WTC11 (cell line): ENCODE measurements around the gene EEA1. TPM values are rescaled to one million over a fixed set of nuclear protein-coding genes. Genes with fewer than 3 reads are reported as not detected.

Experiments
- ATF1 ChIP-seq: sonication (generic); formaldehyde crosslinking; IDR thresholded peaks from 2 replicates; pipeline ENCODE4 v1.8.1; 2023; ENCODE audit warnings: mild to moderate bottlenecking, moderate library complexity, missing genetic modification reagents
- CBFB ChIP-seq: sonication (generic); formaldehyde crosslinking; IDR thresholded peaks from 2 replicates; pipeline ENCODE4 v1.8.1; 2022; ENCODE audit warnings: mild to moderate bottlenecking, low read depth, missing genetic modification reagents
- CREM ChIP-seq: sonication (generic); formaldehyde crosslinking; IDR thresholded peaks from 2 replicates; pipeline ENCODE4 v1.8.1; 2022; ENCODE audit warnings: mild to moderate bottlenecking, missing genetic modification reagents, moderate library complexity
- CTCF ChIP-seq: fragments of 200-600 bp; IDR thresholded peaks from 2 replicates; pipeline ENCODE4 v1.8.0; 2022; ENCODE audit warnings: antibody characterized with exemption
- E2F4 ChIP-seq: sonication (generic); formaldehyde crosslinking; IDR thresholded peaks from 2 replicates; pipeline ENCODE4 v1.8.1; 2022; ENCODE audit warnings: low read depth, mild to moderate bottlenecking, moderate library complexity, missing genetic modification reagents, borderline replicate concordance
- ESRRA ChIP-seq: sonication (generic); formaldehyde crosslinking; IDR thresholded peaks from 2 replicates; pipeline ENCODE4 v1.8.1; 2022; ENCODE audit warnings: mild to moderate bottlenecking, missing genetic modification reagents, borderline replicate concordance
- ETV6 ChIP-seq: sonication (generic); formaldehyde crosslinking; IDR thresholded peaks from 2 replicates; pipeline ENCODE4 v1.8.1; 2022; ENCODE audit warnings: mild to moderate bottlenecking, missing genetic modification reagents
- FOXP1 ChIP-seq: sonication (generic); formaldehyde crosslinking; IDR thresholded peaks from 2 replicates; pipeline ENCODE4 v1.8.0; 2022; ENCODE audit warnings: missing genetic modification reagents, mild to moderate bottlenecking, moderate library complexity, borderline replicate concordance
- HMGA2 ChIP-seq: fragments of 250-450 bp; sonication (Bioruptor Pico); IDR thresholded peaks from 2 replicates; pipeline ENCODE4 v1.4.0; 2021; ENCODE audit warnings: mild to moderate bottlenecking, moderate library complexity
- HMGXB4 ChIP-seq: sonication (generic); formaldehyde crosslinking; IDR thresholded peaks from 2 replicates; pipeline ENCODE4 v1.8.1; 2023; ENCODE audit warnings: mild to moderate bottlenecking, moderate library complexity, missing genetic modification reagents
- MAX ChIP-seq: sonication (generic); formaldehyde crosslinking; IDR thresholded peaks from 2 replicates; pipeline ENCODE4 v1.8.0; 2022; ENCODE audit warnings: mild to moderate bottlenecking, missing genetic modification reagents
- MXD4 ChIP-seq: fragments of 250-450 bp; sonication (Bioruptor Pico); IDR thresholded peaks from 2 replicates; pipeline ENCODE4 v1.8.0; 2021; ENCODE audit warnings: mild to moderate bottlenecking, moderate library complexity, borderline replicate concordance
- NFE2L1 ChIP-seq: sonication (generic); formaldehyde crosslinking; IDR thresholded peaks from 2 replicates; pipeline ENCODE4 v1.8.1; 2023; ENCODE audit warnings: missing genetic modification reagents
- PRRX2 ChIP-seq: fragments of 250-450 bp; sonication (Bioruptor Pico); IDR thresholded peaks from 2 replicates; pipeline ENCODE4 v1.8.0; 2021; ENCODE audit warnings: mild to moderate bottlenecking
- SP1 ChIP-seq: sonication (generic); formaldehyde crosslinking; conservative IDR thresholded peaks from 2 replicates; pipeline ENCODE4 v1.8.1; 2022; ENCODE audit warnings: missing genetic modification reagents
- STAT6 ChIP-seq: sonication (generic); formaldehyde crosslinking; conservative IDR thresholded peaks from 2 replicates; pipeline ENCODE4 v1.8.1; 2023; ENCODE audit warnings: mild to moderate bottlenecking, low read depth, missing genetic modification reagents, moderate library complexity
- TCF7 ChIP-seq: sonication (generic); formaldehyde crosslinking; IDR thresholded peaks from 2 replicates; pipeline ENCODE4 v1.8.0; 2022; ENCODE audit warnings: mild to moderate bottlenecking, low read depth, missing genetic modification reagents, moderate library complexity
- TP53 ChIP-seq: sonication (generic); formaldehyde crosslinking; IDR thresholded peaks from 2 replicates; pipeline ENCODE4 v1.8.1; 2023; ENCODE audit warnings: mild to moderate bottlenecking, missing genetic modification reagents
- ZBTB21 ChIP-seq: sonication (generic); formaldehyde crosslinking; IDR thresholded peaks from 2 replicates; pipeline ENCODE4 v1.8.1; 2023; ENCODE audit warnings: mild to moderate bottlenecking, missing genetic modification reagents, borderline replicate concordance
- ZNF317 ChIP-seq: sonication (generic); formaldehyde crosslinking; IDR thresholded peaks from 2 replicates; pipeline ENCODE4 v1.8.1; 2023; ENCODE audit warnings: low read depth, mild to moderate bottlenecking, moderate library complexity, missing genetic modification reagents, borderline replicate concordance
- ZNF396 ChIP-seq: fragments of 250-450 bp; sonication (Bioruptor Pico); IDR thresholded peaks from 2 replicates; pipeline ENCODE4 v1.8.0; 2021; ENCODE audit warnings: mild to moderate bottlenecking, moderate library complexity, borderline replicate concordance
- ZNF423 ChIP-seq: fragments of 250-450 bp; sonication (Bioruptor Pico); IDR thresholded peaks from 2 replicates; pipeline ENCODE4 v2.1.2; 2022; ENCODE audit warnings: mild to moderate bottlenecking, moderate library complexity
- total RNA-seq: library from RNA; stranded (reverse); gene quantifications from 3 replicates; pipeline ENCODE4 v1.2.3, GENCODE V29; 2021
- TF ChIP-seq, protein P1 (sequence below): sonication (generic); formaldehyde crosslinking; IDR thresholded peaks from 2 replicates; pipeline ENCODE4 v1.8.0; 2023; ENCODE audit warnings: missing genetic modification reagents, mild to moderate bottlenecking, borderline replicate concordance
- TF ChIP-seq, protein P2 (sequence below): fragments of 250-450 bp; sonication (Bioruptor Pico); IDR thresholded peaks from 2 replicates; pipeline ENCODE4 v2.1.2; 2022; ENCODE audit warnings: mild to moderate bottlenecking, moderate library complexity

The EEA1 gene
- total RNA-seq, 1 experiment from 2014 or later, result 20.3 TPM

DNA sequence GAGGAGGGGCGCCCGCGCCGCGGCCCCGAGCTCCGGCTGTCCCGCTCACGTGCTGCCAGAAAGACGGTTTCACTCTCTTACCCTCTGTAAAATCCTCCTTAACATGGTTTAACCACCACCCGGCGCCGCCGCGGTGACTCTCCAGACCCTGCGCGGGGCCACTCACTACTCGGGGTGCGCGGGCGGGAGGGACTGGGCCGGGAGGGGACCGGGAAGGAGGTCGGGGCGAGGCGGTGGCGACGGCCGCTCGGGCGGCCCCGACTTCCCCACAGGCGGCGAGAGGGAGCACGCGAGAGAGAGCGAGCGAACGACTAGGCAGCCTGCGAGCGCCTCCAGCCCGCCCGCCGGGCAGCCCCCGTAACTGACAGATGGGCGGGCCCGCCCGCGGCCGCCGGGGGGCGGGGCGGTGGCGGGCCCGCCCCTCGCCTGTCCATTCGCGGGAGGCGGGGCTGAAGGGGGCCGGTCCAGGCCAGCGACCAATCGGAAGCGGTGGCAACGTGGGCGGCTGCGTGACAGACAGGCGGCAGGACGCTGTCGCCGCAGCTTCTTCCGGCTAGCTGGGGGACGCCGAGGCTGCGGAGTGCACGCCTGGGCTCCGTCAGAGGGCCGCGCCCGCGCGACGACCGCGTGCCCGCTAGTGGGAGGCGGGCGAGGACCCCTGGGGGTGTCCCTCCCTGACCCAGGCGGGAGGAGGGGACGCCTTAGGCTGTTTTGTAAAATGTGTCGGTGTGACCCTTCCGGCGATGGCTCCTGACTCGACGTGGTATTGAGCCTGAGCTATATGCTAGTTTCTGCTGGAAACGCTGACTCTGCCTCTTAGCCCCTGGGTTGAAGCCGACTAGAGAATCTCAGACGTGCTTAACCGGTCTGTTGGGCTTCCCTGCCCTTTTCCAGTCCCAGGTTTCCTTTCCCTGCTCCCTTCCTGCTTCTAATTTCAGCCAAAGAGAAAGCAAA is at the start of gene EEA1 (continued):
- TF ChIP-seq ZBTB21 (CRISPR knock-in tag), result 0 out of 2 replicates have a peak, but pooled peaks have one; percentile 12
- TF ChIP-seq TP53 (CRISPR knock-in tag), result 0 out of 2 replicates have a peak, but pooled peaks have one; percentile 46
- no peak for TF ChIP-seq ZNF317 (CRISPR knock-in tag)
- peak; percentile 98 for TF ChIP-seq MAX (CRISPR knock-in tag)
- 0 out of 2 replicates have a peak, but pooled peaks have one; percentile 12 for TF ChIP-seq ATF1
- peak; percentile 21; the same call in 1 of the 2 replicates for TF ChIP-seq NFE2L1 (CRISPR knock-in tag)
- TF ChIP-seq CBFB (CRISPR knock-in tag), result no peak
- TF ChIP-seq, protein P1, sequence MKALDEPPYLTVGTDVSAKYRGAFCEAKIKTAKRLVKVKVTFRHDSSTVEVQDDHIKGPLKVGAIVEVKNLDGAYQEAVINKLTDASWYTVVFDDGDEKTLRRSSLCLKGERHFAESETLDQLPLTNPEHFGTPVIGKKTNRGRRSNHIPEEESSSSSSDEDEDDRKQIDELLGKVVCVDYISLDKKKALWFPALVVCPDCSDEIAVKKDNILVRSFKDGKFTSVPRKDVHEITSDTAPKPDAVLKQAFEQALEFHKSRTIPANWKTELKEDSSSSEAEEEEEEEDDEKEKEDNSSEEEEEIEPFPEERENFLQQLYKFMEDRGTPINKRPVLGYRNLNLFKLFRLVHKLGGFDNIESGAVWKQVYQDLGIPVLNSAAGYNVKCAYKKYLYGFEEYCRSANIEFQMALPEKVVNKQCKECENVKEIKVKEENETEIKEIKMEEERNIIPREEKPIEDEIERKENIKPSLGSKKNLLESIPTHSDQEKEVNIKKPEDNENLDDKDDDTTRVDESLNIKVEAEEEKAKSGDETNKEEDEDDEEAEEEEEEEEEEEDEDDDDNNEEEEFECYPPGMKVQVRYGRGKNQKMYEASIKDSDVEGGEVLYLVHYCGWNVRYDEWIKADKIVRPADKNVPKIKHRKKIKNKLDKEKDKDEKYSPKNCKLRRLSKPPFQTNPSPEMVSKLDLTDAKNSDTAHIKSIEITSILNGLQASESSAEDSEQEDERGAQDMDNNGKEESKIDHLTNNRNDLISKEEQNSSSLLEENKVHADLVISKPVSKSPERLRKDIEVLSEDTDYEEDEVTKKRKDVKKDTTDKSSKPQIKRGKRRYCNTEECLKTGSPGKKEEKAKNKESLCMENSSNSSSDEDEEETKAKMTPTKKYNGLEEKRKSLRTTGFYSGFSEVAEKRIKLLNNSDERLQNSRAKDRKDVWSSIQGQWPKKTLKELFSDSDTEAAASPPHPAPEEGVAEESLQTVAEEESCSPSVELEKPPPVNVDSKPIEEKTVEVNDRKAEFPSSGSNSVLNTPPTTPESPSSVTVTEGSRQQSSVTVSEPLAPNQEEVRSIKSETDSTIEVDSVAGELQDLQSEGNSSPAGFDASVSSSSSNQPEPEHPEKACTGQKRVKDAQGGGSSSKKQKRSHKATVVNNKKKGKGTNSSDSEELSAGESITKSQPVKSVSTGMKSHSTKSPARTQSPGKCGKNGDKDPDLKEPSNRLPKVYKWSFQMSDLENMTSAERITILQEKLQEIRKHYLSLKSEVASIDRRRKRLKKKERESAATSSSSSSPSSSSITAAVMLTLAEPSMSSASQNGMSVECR (CRISPR knock-in tag), result peak; percentile 82; the same call in 1 of the 2 replicates
- TF ChIP-seq ZNF396 (CRISPR knock-in tag), result 0 out of 2 replicates have a peak, but pooled peaks have one; percentile 7
- peak; percentile 27; the same call in 1 of the 2 replicates for TF ChIP-seq HMGXB4
- peak; percentile 94 for TF ChIP-seq ETV6 (CRISPR knock-in tag)
- TF ChIP-seq MXD4 (CRISPR knock-in tag), result no peak
- TF ChIP-seq SP1 (CRISPR knock-in tag), result peak; percentile 95
- no peak for TF ChIP-seq PRRX2 (CRISPR knock-in tag)
- TF ChIP-seq E2F4 (CRISPR knock-in tag), result no peak
- TF ChIP-seq ZNF423 (CRISPR knock-in tag), result no peak
- no peak for TF ChIP-seq HMGA2 (CRISPR knock-in tag)
- TF ChIP-seq STAT6 (CRISPR knock-in tag), result no peak
- TF ChIP-seq, protein P2, sequence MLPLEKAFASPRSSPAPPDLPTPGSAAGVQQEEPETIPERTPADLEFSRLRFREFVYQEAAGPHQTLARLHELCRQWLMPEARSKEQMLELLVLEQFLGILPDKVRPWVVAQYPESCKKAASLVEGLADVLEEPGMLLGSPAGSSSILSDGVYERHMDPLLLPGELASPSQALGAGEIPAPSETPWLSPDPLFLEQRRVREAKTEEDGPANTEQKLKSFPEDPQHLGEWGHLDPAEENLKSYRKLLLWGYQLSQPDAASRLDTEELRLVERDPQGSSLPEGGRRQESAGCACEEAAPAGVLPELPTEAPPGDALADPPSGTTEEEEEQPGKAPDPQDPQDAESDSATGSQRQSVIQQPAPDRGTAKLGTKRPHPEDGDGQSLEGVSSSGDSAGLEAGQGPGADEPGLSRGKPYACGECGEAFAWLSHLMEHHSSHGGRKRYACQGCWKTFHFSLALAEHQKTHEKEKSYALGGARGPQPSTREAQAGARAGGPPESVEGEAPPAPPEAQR (CRISPR knock-in tag), result no peak
- peak; percentile 79 for TF ChIP-seq FOXP1 (CRISPR knock-in tag)
- 0 out of 2 replicates have a peak, but pooled peaks have one; percentile 66 for TF ChIP-seq ESRRA (CRISPR knock-in tag)
- no peak for TF ChIP-seq CTCF
- TF ChIP-seq CREM (CRISPR knock-in tag), result no peak; the same call in 1 of the 2 replicates
- TF ChIP-seq TCF7, result no peak
